GM13976 (cell line): ENCODE data around the gene CAMK2D.
"Not testable (repeated sequence)": the region's sequence is repeated elsewhere in the genome, so short reads cannot be mapped to it uniquely, and the experiment has no call there.

Experiments used
- DNase-seq: peaks from one replicate; pipeline ENCODE4 v3.0.0; 2012; ENCODE audit warnings: low spot score
- CTCF ChIP-seq: IDR thresholded peaks from 2 replicates; pipeline ENCODE4 v1.5.1; 2012; ENCODE audit warnings: borderline replicate concordance, mild to moderate bottlenecking; ENCODE audit not compliant: insufficient read depth; ENCODE audit errors: extremely low read depth, missing control alignments, control extremely low read depth
- in situ Hi-C: fragments of 300-500 bp; cut with MboI; formaldehyde crosslinking; loops from one replicate; pipeline ENCODE4 v1.12.0; 2022; ENCODE audit warnings: low sequenced_read_pairs, mixed read lengths, inconsistent platforms; ENCODE audit not compliant: unreplicated experiment

CAMK2D gene

DNA sequence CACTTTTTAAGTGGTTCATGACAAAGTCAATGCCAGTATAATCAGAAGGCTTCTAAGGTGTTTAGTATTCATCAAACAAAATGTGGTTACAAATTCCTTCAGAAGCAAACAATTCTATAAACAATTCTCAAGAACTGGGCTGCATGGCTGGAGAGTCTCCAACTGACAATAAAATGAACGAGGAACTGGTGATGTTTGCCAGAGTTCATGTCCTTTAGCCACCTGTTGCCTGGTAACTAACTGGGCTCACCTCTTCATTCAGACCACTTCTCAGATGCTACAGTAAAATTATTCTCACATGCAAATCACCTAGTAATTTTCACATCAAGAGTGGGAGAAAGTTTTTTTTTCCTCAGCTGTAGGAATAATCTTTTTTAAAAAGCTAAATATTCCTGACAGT lies 53.3 kb downstream of the CAMK2D start:
- in situ Hi-C loops = no loop called here
- DNase-seq = no peak
- TF ChIP-seq CTCF = no peak

- TF ChIP-seq CTCF = no peak
- no peak for DNase-seq
- in situ Hi-C loops = no loop called here
Observed at GRCh38 chr4:113707048-113707447, 54.5 kb downstream of the CAMK2D start.

- in situ Hi-C loops, DNase-seq: not testable (repeated sequence)
Observed at GRCh38 chr4:113705097-113705496, 56.4 kb downstream of the CAMK2D start.

DNA sequence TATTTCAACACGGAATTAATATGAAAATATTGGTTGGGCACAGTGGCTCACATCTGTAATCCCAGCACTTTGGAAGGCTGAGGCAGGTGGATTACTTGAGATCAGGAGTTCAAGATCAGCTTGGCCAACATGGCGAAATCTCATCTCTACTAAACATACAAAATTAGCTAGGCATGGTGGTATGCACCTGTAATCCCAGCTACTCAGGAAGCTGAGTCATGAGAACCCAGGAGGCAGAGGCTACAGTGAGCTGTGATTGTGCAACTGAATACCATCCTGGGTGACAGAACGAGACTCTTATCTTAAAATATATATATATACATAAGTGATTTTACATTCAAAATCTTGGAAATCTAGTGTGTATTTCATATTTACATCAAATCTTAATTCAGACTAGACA lies 58.9 kb downstream of the CAMK2D start:
- DNase-seq, in situ Hi-C loops: not testable (repeated sequence)

DNA sequence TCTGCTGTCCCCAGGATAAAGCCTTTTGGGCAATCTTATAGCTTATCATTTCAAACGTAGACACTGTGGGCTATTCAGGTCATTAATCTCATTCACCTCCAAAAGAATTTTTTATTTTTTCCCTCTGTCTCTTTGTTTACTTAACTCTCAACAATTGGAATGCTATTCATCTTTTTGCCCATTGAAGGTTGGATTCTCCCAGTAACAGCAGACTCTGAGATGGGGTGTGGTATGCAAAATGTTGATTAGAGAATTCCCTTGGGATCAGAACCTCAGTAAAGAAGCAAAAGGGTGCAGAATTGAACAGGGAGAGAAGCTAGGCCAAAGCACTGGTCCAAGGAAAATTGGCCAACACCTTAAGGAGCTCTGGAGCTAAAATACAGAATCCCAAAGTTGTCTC lies 60.4 kb downstream of the CAMK2D start:
- in situ Hi-C loops = no loop called here
- DNase-seq = no peak
- TF ChIP-seq CTCF = no peak

GRCh38 chr4:113700602-113701150 lies 60.9 kb downstream of the CAMK2D start:
- in situ Hi-C loops = no loop called here
- TF ChIP-seq CTCF = no peak
- no peak for DNase-seq

DNA sequence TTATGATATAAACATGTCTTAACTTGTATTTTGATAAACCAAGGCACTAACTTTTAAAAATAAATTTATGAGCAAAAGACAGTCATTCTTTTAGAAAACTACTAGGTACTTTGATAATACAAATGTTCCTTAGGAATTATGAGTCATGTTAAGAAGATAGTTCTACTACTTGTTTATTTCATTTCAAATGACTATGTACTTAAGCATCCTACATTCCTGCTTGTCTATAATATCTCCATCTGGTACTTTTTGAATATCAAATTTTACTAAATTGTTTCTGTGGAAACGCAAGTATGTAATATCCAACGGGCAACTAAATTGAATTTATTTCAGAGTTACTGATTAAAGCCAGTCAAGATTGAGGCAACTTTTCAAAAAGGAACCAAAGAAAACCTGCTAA lies 61.8 kb downstream of the CAMK2D start:
- TF ChIP-seq CTCF = no peak
- DNase-seq = no peak
- in situ Hi-C loops = no loop called here

DNA sequence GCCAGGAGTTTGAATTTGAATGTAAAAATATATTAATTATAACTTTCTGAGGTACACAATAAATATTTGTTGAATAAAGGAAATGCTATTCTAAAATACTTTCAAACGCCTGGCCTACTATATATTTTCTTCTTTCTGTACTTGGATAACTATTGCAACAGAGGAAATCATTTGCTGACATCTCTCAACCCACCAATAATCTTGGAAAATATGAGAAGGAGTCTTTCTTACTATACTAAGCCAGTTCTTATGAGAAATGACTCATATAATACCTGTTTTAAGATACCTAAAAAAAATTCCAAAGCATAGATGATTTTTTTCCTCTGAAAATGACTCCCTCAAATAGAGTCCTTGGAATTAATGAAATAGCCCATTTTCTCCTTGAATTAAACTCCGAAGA lies 64.1 kb downstream of the CAMK2D start:
- TF ChIP-seq CTCF = no peak
- in situ Hi-C loops = no loop called here
- DNase-seq = no peak
